ENCODE measurements around the gene LRRC27.

The LRRC27 gene

GRCh38 chr10:132322586-132323048, 9.4 kb upstream of the LRRC27 start:
- no peaks in the 10 kb centered on the region for H3K9me3 ChIP-seq (ENCODE audit: insufficient read depth, low read depth, low read length)
- H3K27me3 ChIP-seq (ENCODE audit: insufficient read depth, low read length), result no peaks in the 10 kb centered on the region
- no peaks in the 10 kb centered on the region for H3K4me1 ChIP-seq (ENCODE audit: insufficient read depth, low read length)
- no peak overlapping the region for H3K27ac ChIP-seq (ENCODE audit: low read length)
- H3K36me3 ChIP-seq (ENCODE audit: insufficient read depth, low read depth, low read length), result no peaks in the 10 kb centered on the region
- no peak overlapping the region for H3K4me3 ChIP-seq (ENCODE audit: low read length)
- no peak overlapping the region for H3K9ac ChIP-seq (ENCODE audit: low read depth, low read length)

- H3K27me3 ChIP-seq (ENCODE audit: insufficient read depth, low read length), result no peaks in the 10 kb centered on the region
- H3K4me1 ChIP-seq (ENCODE audit: insufficient read depth, low read length), result no peaks in the 10 kb centered on the region
- no peak overlapping the region for H3K9ac ChIP-seq (ENCODE audit: low read depth, low read length)
- H3K9me3 ChIP-seq (ENCODE audit: insufficient read depth, low read depth, low read length), result no peaks in the 10 kb centered on the region
- no peak overlapping the region for H3K4me3 ChIP-seq (ENCODE audit: low read length)
- H3K36me3 ChIP-seq (ENCODE audit: insufficient read depth, low read depth, low read length), result no peaks in the 10 kb centered on the region
- no peak overlapping the region for H3K27ac ChIP-seq (ENCODE audit: low read length)
Observed at GRCh38 chr10:132324186-132324585, 7.8 kb upstream of the LRRC27 start.

GRCh38 chr10:132326344-132326889, 5.6 kb upstream of the LRRC27 start:
- H3K27me3 ChIP-seq (ENCODE audit: insufficient read depth, low read length), result no peaks in the 10 kb centered on the region
- H3K4me3 ChIP-seq (ENCODE audit: low read length), result no peak overlapping the region
- H3K27ac ChIP-seq (ENCODE audit: low read length), result no peak overlapping the region
- peaks cover 5% of the 10 kb centered on the region; the same call in 1 of the 2 replicates for H3K36me3 ChIP-seq (ENCODE audit: insufficient read depth, low read depth, low read length)
- H3K4me1 ChIP-seq (ENCODE audit: insufficient read depth, low read length), result peaks cover 8% of the 10 kb centered on the region
- no peak overlapping the region for H3K9ac ChIP-seq (ENCODE audit: low read depth, low read length)
- H3K9me3 ChIP-seq (ENCODE audit: insufficient read depth, low read depth, low read length), result no peaks in the 10 kb centered on the region

- Histone ChIP-seq H3K27ac (ENCODE audit: low read length) (no peak overlapping the region), H3K4me1 (ENCODE audit: insufficient read depth, low read length) (peaks cover 8% of the 10 kb centered on the region), H3K9me3 (ENCODE audit: insufficient read depth, low read depth, low read length) (no peaks in the 10 kb centered on the region), H3K36me3 (ENCODE audit: insufficient read depth, low read depth, low read length) (peaks cover 5% of the 10 kb centered on the region; the same call in 1 of the 2 replicates), H3K9ac (ENCODE audit: low read depth, low read length) (no peak overlapping the region), H3K4me3 (ENCODE audit: low read length) (no peak overlapping the region), H3K27me3 (ENCODE audit: insufficient read depth, low read length) (no peaks in the 10 kb centered on the region)
Observed at GRCh38 chr10:132326925-132327324, 5.1 kb upstream of the LRRC27 start.

- Histone ChIP-seq H3K4me3 (ENCODE audit: low read length) (no peak overlapping the region), H3K9ac (ENCODE audit: low read depth, low read length) (no peak overlapping the region), H3K4me1 (ENCODE audit: insufficient read depth, low read length) (peaks cover 11% of the 10 kb centered on the region), H3K9me3 (ENCODE audit: insufficient read depth, low read depth, low read length) (no peaks in the 10 kb centered on the region), H3K36me3 (ENCODE audit: insufficient read depth, low read depth, low read length) (peaks cover 5% of the 10 kb centered on the region; the same call in 1 of the 2 replicates), H3K27me3 (ENCODE audit: insufficient read depth, low read length) (peaks cover 6% of the 10 kb centered on the region; the same call in 1 of the 2 replicates), H3K27ac (ENCODE audit: low read length) (no peak overlapping the region)
Observed at GRCh38 chr10:132328106-132328505, 3.9 kb upstream of the LRRC27 start.

GRCh38 chr10:132328738-132329137, 3.3 kb upstream of the LRRC27 start:
- no peaks in the 10 kb centered on the region for H3K9me3 ChIP-seq (ENCODE audit: insufficient read depth, low read depth, low read length)
- peaks cover 5% of the 10 kb centered on the region; the same call in 1 of the 2 replicates for H3K36me3 ChIP-seq (ENCODE audit: insufficient read depth, low read depth, low read length)
- peaks cover 11% of the 10 kb centered on the region for H3K4me1 ChIP-seq (ENCODE audit: insufficient read depth, low read length)
- no peak overlapping the region for H3K9ac ChIP-seq (ENCODE audit: low read depth, low read length)
- H3K27me3 ChIP-seq (ENCODE audit: insufficient read depth, low read length), result peaks cover 10% of the 10 kb centered on the region; the same call in 1 of the 2 replicates
- no peak overlapping the region for H3K27ac ChIP-seq (ENCODE audit: low read length)
- H3K4me3 ChIP-seq (ENCODE audit: low read length), result no peak overlapping the region

GRCh38 chr10:132329565-132330485, 2.2 kb upstream of the LRRC27 start:
- Histone ChIP-seq H3K27me3 (ENCODE audit: insufficient read depth, low read length) (peaks cover 10% of the 10 kb centered on the region; the same call in 1 of the 2 replicates), H3K27ac (ENCODE audit: low read length) (no peak overlapping the region), H3K9ac (ENCODE audit: low read depth, low read length) (peak overlapping the region; percentile 16; the same call in 1 of the 2 replicates), H3K36me3 (ENCODE audit: insufficient read depth, low read depth, low read length) (peaks cover 5% of the 10 kb centered on the region; the same call in 1 of the 2 replicates), H3K4me3 (ENCODE audit: low read length) (peak overlapping the region; percentile 98), H3K4me1 (ENCODE audit: insufficient read depth, low read length) (peaks cover 11% of the 10 kb centered on the region), H3K9me3 (ENCODE audit: insufficient read depth, low read depth, low read length) (no peaks in the 10 kb centered on the region)

- Histone ChIP-seq H3K9ac (ENCODE audit: low read depth, low read length) (peak overlapping the region; percentile 16; the same call in 1 of the 2 replicates), H3K27me3 (ENCODE audit: insufficient read depth, low read length) (peaks cover 10% of the 10 kb centered on the region; the same call in 1 of the 2 replicates), H3K4me3 (ENCODE audit: low read length) (peak overlapping the region; percentile 98), H3K4me1 (ENCODE audit: insufficient read depth, low read length) (peaks cover 11% of the 10 kb centered on the region), H3K27ac (ENCODE audit: low read length) (no peak overlapping the region), H3K9me3 (ENCODE audit: insufficient read depth, low read depth, low read length) (no peaks in the 10 kb centered on the region), H3K36me3 (ENCODE audit: insufficient read depth, low read depth, low read length) (peaks cover 5% of the 10 kb centered on the region; the same call in 1 of the 2 replicates)
Observed at GRCh38 chr10:132330486-132330833, 1.5 kb upstream of the LRRC27 start.

- no peaks in the 10 kb centered on the region for H3K9me3 ChIP-seq (ENCODE audit: insufficient read depth, low read depth, low read length)
- H3K27me3 ChIP-seq (ENCODE audit: insufficient read depth, low read length), result peaks cover 10% of the 10 kb centered on the region; the same call in 1 of the 2 replicates
- peak overlapping the region; percentile 98 for H3K4me3 ChIP-seq (ENCODE audit: low read length)
- peaks cover 15% of the 10 kb centered on the region for H3K4me1 ChIP-seq (ENCODE audit: insufficient read depth, low read length)
- H3K9ac ChIP-seq (ENCODE audit: low read depth, low read length), result peak overlapping the region; percentile 69; the same call in 1 of the 2 replicates
- H3K36me3 ChIP-seq (ENCODE audit: insufficient read depth, low read depth, low read length), result peaks cover 5% of the 10 kb centered on the region; the same call in 1 of the 2 replicates
- no peak overlapping the region for H3K27ac ChIP-seq (ENCODE audit: low read length)
Observed at GRCh38 chr10:132332433-132332754, 401 bp downstream of the LRRC27 start.

- Histone ChIP-seq H3K9ac (ENCODE audit: low read depth, low read length) (no peak overlapping the region), H3K36me3 (ENCODE audit: insufficient read depth, low read depth, low read length) (peaks cover 5% of the 10 kb centered on the region; the same call in 1 of the 2 replicates), H3K9me3 (ENCODE audit: insufficient read depth, low read depth, low read length) (no peaks in the 10 kb centered on the region), H3K27me3 (ENCODE audit: insufficient read depth, low read length) (peaks cover 10% of the 10 kb centered on the region; the same call in 1 of the 2 replicates), H3K27ac (ENCODE audit: low read length) (no peak overlapping the region), H3K4me3 (ENCODE audit: low read length) (no peak overlapping the region), H3K4me1 (ENCODE audit: insufficient read depth, low read length) (peaks cover 15% of the 10 kb centered on the region)
Observed at GRCh38 chr10:132333386-132333785, 1.4 kb downstream of the LRRC27 start.

GRCh38 chr10:132334631-132335188, 2.7 kb downstream of the LRRC27 start:
- Histone ChIP-seq H3K36me3 (ENCODE audit: insufficient read depth, low read depth, low read length) (peaks cover 2% of the 10 kb centered on the region; the same call in 1 of the 2 replicates), H3K4me1 (ENCODE audit: insufficient read depth, low read length) (peaks cover 12% of the 10 kb centered on the region), H3K4me3 (ENCODE audit: low read length) (no peak overlapping the region), H3K27ac (ENCODE audit: low read length) (no peak overlapping the region), H3K9ac (ENCODE audit: low read depth, low read length) (no peak overlapping the region), H3K27me3 (ENCODE audit: insufficient read depth, low read length) (peaks cover 10% of the 10 kb centered on the region; the same call in 1 of the 2 replicates), H3K9me3 (ENCODE audit: insufficient read depth, low read depth, low read length) (no peaks in the 10 kb centered on the region)

Data from iPS-20b (cell line).